AG10803 (cell line): ENCODE data around the gene MAS1.
"Not testable (repeated sequence)": the region's sequence is repeated elsewhere in the genome, so short reads cannot be mapped to it uniquely, and the experiment has no call there.

Experiments used
- DNase-seq: peaks from one replicate; pipeline ENCODE4 v3.0.0; 2010; ENCODE audit warnings: low read depth
- H3K4me3 ChIP-seq: 2 replicates; pipeline ENCODE4 v1.5.1; 2011; ENCODE audit warnings: mild to moderate bottlenecking, low read length, control low read depth
- CTCF ChIP-seq: conservative IDR thresholded peaks from 2 replicates; pipeline ENCODE4 v1.5.1; 2011; ENCODE audit warnings: mild to moderate bottlenecking, low read length, control low read depth, inconsistent platforms

The MAS1 gene

GRCh38 chr6:159858259-159858658, 32.5 kb upstream of the MAS1 start:
- no peak overlapping the region for H3K4me3 ChIP-seq
- TF ChIP-seq CTCF, result no peak
- no peak for DNase-seq

- no peak overlapping the region for H3K4me3 ChIP-seq
- TF ChIP-seq CTCF, result no peak
- DNase-seq, result no peak
These were observed 30.3 kb upstream of the MAS1 start for GRCh38 chr6:159860482-159860881.

- DNase-seq, result no peak
These were observed 28.7 kb upstream of the MAS1 start for GRCh38 chr6:159862103-159862502.

GRCh38 chr6:159863341-159863740, 27.4 kb upstream of the MAS1 start:
- peak; percentile 63 for TF ChIP-seq CTCF
- DNase-seq, result peak; percentile 63
- not testable (repeated sequence) for H3K4me3 ChIP-seq

More at GRCh38 chr6:159862103-159862502, 28.7 kb upstream of the MAS1 start:
- H3K4me3 ChIP-seq, result no peak overlapping the region
- TF ChIP-seq CTCF, result no peak

- no peak for DNase-seq
- no peak overlapping the region for H3K4me3 ChIP-seq
These were observed 25.4 kb upstream of the MAS1 start for GRCh38 chr6:159865226-159865920.

GRCh38 chr6:159866286-159867247, 24.2 kb upstream of the MAS1 start:
- no peak for TF ChIP-seq CTCF
- H3K4me3 ChIP-seq, result no peak overlapping the region
- no peak for DNase-seq

More at GRCh38 chr6:159865226-159865920, 25.4 kb upstream of the MAS1 start:
- TF ChIP-seq CTCF, result no peak
